Keratinocyte (primary cell): ENCODE data around the gene PHLDB3. TPM values are rescaled to one million over a fixed set of nuclear protein-coding genes. Genes with fewer than 3 reads are reported as not detected.

Experiments
- DNase-seq: peaks from one replicate; pipeline ENCODE4 v3.0.0-alpha.2; 2011; ENCODE audit warnings: low read depth, missing footprints, low spot score
- FAIRE-seq: peaks from 2 replicates; lab custom pipeline; 2011; peaks lifted over from hg19 to GRCh38; lab: Jason Lieb, UNC
- H2AFZ ChIP-seq: 2 replicates; pipeline ENCODE4 v1.6.0; 2012; ENCODE audit warnings: low read length, control low read depth, inconsistent platforms; ENCODE audit not compliant: control insufficient read depth
- H3K27ac ChIP-seq: 2 replicates; pipeline ENCODE4 v1.5.1; 2011; ENCODE audit warnings: low read length; ENCODE audit not compliant: control insufficient read depth, insufficient read depth
- H3K27me3 ChIP-seq: 3 replicates; pipeline ENCODE4 v1.6.0; 2011; ENCODE audit warnings: low read length; ENCODE audit not compliant: control insufficient read depth, insufficient read depth; ENCODE audit errors: extremely low read depth
- H3K36me3 ChIP-seq, 2 experiments: 2 replicates in 1 of 2; 3 replicates in 1 of 2; pipeline ENCODE4 v1.5.1; 2011; ENCODE audit warnings: low read length in 2 of 2, mild to moderate bottlenecking in 1 of 2; ENCODE audit not compliant: control insufficient read depth in 2 of 2, insufficient read depth in 2 of 2; ENCODE audit errors: extremely low read depth in 1 of 2
- H3K4me1 ChIP-seq: 3 replicates; pipeline ENCODE4 v1.5.1; 2011; ENCODE audit warnings: low read length; ENCODE audit not compliant: control insufficient read depth, insufficient read depth; ENCODE audit errors: extremely low read depth
- H3K4me2 ChIP-seq: 3 replicates; pipeline ENCODE4 v1.6.0; 2011; ENCODE audit warnings: low read depth, low read length; ENCODE audit not compliant: control insufficient read depth, insufficient read depth; ENCODE audit errors: extremely low read depth
- H3K4me3 ChIP-seq, 3 experiments: fragments of 200-600 bp in 1 of 3; sonication (generic) in 1 of 3; 2 replicates in 2 of 3; 3 replicates in 1 of 3; pipeline ENCODE4 v1.5.1; 2011 to 2016; ENCODE audit warnings: low read length in 3 of 3, mild to moderate bottlenecking in 3 of 3, control low read depth in 2 of 3, inconsistent platforms in 1 of 3, low read depth in 1 of 3, mixed read lengths in 1 of 3, mixed run types in 1 of 3, moderate library complexity in 1 of 3; ENCODE audit not compliant: control insufficient read depth in 2 of 3, insufficient read depth in 2 of 3; ENCODE audit errors: extremely low read depth in 1 of 3
- H3K79me2 ChIP-seq: 2 replicates; pipeline ENCODE4 v1.6.0; 2012; ENCODE audit warnings: low read length; ENCODE audit not compliant: control insufficient read depth, insufficient read depth
- H3K9ac ChIP-seq: 3 replicates; pipeline ENCODE4 v1.6.0; 2011; ENCODE audit warnings: low read length; ENCODE audit not compliant: control insufficient read depth, insufficient read depth; ENCODE audit errors: extremely low read depth
- H3K9me1 ChIP-seq: 3 replicates; pipeline ENCODE4 v1.6.0; 2011; ENCODE audit warnings: low read length; ENCODE audit not compliant: control insufficient read depth, insufficient read depth; ENCODE audit errors: extremely low read depth
- H3K9me3 ChIP-seq: 2 replicates; pipeline ENCODE4 v1.5.1; 2012; ENCODE audit warnings: low read depth, low read length; ENCODE audit not compliant: control insufficient read depth
- H4K20me1 ChIP-seq: 3 replicates; pipeline ENCODE4 v1.6.0; 2011; ENCODE audit warnings: low read length; ENCODE audit not compliant: control insufficient read depth, insufficient read depth; ENCODE audit errors: extremely low read depth
- CTCF ChIP-seq, 3 experiments: IDR thresholded peaks in 1 of 3; conservative IDR thresholded peaks in 1 of 3; optimal IDR thresholded peaks in 1 of 3; 2 replicates in 2 of 3; 3 replicates in 1 of 3; pipeline versions ENCODE3 to v1.5.1; 2011; ENCODE audit warnings: low read length in 3 of 3, mild to moderate bottlenecking in 3 of 3, moderate library complexity in 2 of 3, control low read depth in 1 of 3, inconsistent platforms in 1 of 3; ENCODE audit not compliant: insufficient read depth in 2 of 3; ENCODE audit errors: extremely low read depth in 1 of 3
- EZH2 ChIP-seq: IDR thresholded peaks from one replicate; pipeline ENCODE4 v1.6.1; 2012; ENCODE audit warnings: inconsistent platforms, mild to moderate bottlenecking, low read length, moderate library complexity
- dilution Hi-C: fragments of 300-500 bp; cut with MboI; formaldehyde crosslinking; loops from one replicate; pipeline ENCODE4 v1.7.0; 2020; ENCODE audit warnings: low sequenced_read_pairs; ENCODE audit not compliant: extremely low pct_ligation_motif_present
- polyA plus RNA-seq, 5 experiments: library from polyadenylated mRNA; depleted of rRNA in 3 of 5; stranded (reverse) in 3 of 5; stranded (forward) in 1 of 5; unstranded in 1 of 5; fragments of >200 nt; gene quantifications; 1 replicate in 1 of 5; 2 replicates in 3 of 5; 3 replicates in 1 of 5; pipeline versions ENCODE4 v1.2.1 to v1.2.3, GENCODE V29; 2011 to 2012; ENCODE audit warnings: missing spikeins in 2 of 5, low read depth in 1 of 5, low replicate concordance in 1 of 5

Gene PHLDB3
- polyA plus RNA-seq, 1 donor (not counting 4 experiments of a cell fraction or from before 2014, with no cell fraction given), result 6.7 TPM

DNA sequence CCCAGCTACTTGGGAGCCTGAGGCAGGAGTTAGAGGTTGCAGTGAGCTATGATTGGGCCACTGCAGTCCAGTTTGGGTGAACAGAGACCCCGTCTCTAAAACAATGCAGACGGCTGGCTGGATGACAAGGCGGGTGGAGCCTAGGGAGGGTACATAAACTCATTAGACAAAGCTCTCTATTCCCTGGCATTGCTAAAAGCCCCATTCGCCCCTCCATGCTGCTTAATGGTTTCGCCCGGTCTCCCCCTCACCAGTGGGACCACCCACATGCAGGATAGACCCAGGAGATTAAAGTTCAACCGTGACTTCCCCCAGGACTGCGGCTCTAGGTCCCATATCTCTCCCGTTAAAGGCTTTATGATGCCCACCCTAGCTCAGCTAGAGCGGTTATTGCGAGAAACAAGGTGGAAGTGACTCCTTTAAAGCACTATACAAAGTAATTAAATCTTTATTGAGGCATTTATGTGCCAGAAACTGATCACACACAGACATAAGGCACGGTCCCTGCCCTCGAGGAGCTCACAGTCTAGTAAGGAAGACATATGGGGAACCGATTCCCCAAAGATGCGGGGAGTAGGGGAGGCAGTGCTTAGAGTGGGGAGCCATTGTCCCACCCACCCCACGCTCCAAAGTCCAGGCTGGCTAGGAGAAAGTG, 44.1 kb downstream of the PHLDB3 start:
- H3K79me2 ChIP-seq, result peaks cover 10% of the 10 kb centered on the region
- TF ChIP-seq EZH2, result no peak
- no peak for TF ChIP-seq CTCF (optimal IDR thresholded peaks at IDR 0.05 in 1 of 3, IDR thresholded peaks at IDR 0.05 in 1 of 3, conservative IDR thresholded peaks at IDR 0.05 in 1 of 3; ENCODE audit: extremely low read depth in 1 of 3, insufficient read depth in 2 of 3, low read length in 3 of 3)
- peaks cover 21% of the 10 kb centered on the region for H3K4me1 ChIP-seq
- no peaks in the 10 kb centered on the region for H3K9me1 ChIP-seq
- H4K20me1 ChIP-seq, result no peaks in the 10 kb centered on the region
- no peak overlapping the region for H2AFZ ChIP-seq
- H3K36me3 ChIP-seq, result peaks cover 7 to 19% of the 10 kb centered on the region in 2 experiments
- dilution Hi-C loops, result no loop called here
- H3K27ac ChIP-seq, result no peak overlapping the region
- H3K9me3 ChIP-seq, result no peaks in the 10 kb centered on the region
- no peak overlapping the region for H3K9ac ChIP-seq
- no peak overlapping the region for H3K4me2 ChIP-seq
- no peak for FAIRE-seq
- no peaks in the 10 kb centered on the region for H3K27me3 ChIP-seq
- DNase-seq, result no peak
- H3K4me3 ChIP-seq, result no peak overlapping the region

- FAIRE-seq (no peak), DNase-seq (no peak)
- no peak overlapping the region for H3K27ac ChIP-seq
- no peaks in the 10 kb centered on the region for H3K27me3 ChIP-seq
- peaks cover 7 to 17% of the 10 kb centered on the region in 2 experiments for H3K36me3 ChIP-seq
- no peak overlapping the region for H3K9ac ChIP-seq
- H3K4me2 ChIP-seq, result no peak overlapping the region
- peaks cover 4% of the 10 kb centered on the region for H3K9me3 ChIP-seq
- H2AFZ ChIP-seq, result no peak overlapping the region
- H3K4me1 ChIP-seq, result peaks cover 18% of the 10 kb centered on the region
- no peaks in the 10 kb centered on the region for H3K9me1 ChIP-seq
- H3K4me3 ChIP-seq, result no peak overlapping the region
- H4K20me1 ChIP-seq, result no peaks in the 10 kb centered on the region
- TF ChIP-seq EZH2 (no peak), CTCF (optimal IDR thresholded peaks at IDR 0.05 in 1 of 3, IDR thresholded peaks at IDR 0.05 in 1 of 3, conservative IDR thresholded peaks at IDR 0.05 in 1 of 3; ENCODE audit: extremely low read depth in 1 of 3, insufficient read depth in 2 of 3, low read length in 3 of 3) (no peak)
- H3K79me2 ChIP-seq, result no peaks in the 10 kb centered on the region
- dilution Hi-C loops, result no loop called here
Observed at GRCh38 chr19:43457809-43458208, 46.7 kb downstream of the PHLDB3 start.
